ENCODE measurements around the gene PLCD3. TPM values are rescaled to one million over a fixed set of nuclear protein-coding genes. Genes with fewer than 3 reads are reported as not detected.

The PLCD3 gene
- total and polyA plus RNA-seq, 2 of the 13 experiments (the other 11 are each of a cell fraction or from before 2014, with no cell fraction given): 11.3 to 39.1 TPM

DNA sequence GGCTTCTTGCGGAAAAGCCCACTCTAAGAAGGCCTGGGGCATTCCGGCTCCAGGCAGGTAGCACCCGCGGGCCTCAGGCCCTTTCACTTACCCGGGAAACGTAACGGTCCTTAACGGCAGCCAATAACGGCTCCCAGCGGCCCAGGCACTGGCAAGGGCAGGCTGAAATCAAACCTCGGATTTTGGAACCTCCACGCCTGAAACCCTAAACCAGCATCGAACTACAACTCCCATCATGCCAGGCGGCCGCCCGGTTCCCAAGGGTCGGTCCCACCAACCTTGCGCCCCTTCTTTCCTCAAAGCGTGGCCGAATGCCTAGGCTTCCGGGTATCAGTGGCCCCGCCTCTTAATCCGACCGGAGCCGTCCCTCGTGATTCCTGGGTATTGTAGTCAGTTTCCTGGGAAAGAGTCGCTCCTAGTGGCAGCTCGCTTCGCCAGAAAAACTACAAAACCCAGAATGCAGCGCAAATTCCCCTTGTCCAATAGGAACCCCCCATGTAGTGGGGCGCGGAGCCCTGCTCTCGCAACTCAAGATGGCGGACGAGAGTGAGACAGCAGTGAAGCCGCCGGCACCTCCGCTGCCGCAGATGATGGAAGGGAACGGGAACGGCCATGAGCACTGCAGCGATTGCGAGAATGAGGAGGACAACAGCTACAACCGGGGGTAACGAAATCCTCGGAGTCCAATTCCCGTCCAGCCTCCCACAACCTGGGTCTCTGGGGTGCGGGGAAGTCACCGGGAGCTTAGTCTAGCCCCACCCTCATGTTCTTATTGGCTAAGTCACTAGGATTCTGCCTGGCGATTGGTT lies 71.3 kb downstream of the PLCD3 start, which contains the start of gene NMT1 (continued):
- TF ChIP-seq, protein P1, sequence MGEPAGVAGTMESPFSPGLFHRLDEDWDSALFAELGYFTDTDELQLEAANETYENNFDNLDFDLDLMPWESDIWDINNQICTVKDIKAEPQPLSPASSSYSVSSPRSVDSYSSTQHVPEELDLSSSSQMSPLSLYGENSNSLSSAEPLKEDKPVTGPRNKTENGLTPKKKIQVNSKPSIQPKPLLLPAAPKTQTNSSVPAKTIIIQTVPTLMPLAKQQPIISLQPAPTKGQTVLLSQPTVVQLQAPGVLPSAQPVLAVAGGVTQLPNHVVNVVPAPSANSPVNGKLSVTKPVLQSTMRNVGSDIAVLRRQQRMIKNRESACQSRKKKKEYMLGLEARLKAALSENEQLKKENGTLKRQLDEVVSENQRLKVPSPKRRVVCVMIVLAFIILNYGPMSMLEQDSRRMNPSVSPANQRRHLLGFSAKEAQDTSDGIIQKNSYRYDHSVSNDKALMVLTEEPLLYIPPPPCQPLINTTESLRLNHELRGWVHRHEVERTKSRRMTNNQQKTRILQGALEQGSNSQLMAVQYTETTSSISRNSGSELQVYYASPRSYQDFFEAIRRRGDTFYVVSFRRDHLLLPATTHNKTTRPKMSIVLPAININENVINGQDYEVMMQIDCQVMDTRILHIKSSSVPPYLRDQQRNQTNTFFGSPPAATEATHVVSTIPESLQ (CRISPR knock-in tag; conservative IDR thresholded peaks at IDR 0.05): peak; percentile 90
- TF ChIP-seq RAD21 (CRISPR knock-in tag; IDR thresholded peaks at IDR 0.05): no peak; the same call in none of the 2 replicates
- no peak for TF ChIP-seq SMARCE1 (IDR thresholded peaks at IDR 0.05; ENCODE audit: borderline replicate concordance)
- peak; percentile 65 for TF ChIP-seq ONECUT2 (CRISPR knock-in tag; IDR thresholded peaks at IDR 0.05)
- TF ChIP-seq MIXL1 (CRISPR knock-in tag; IDR thresholded peaks at IDR 0.05): peak; percentile 13
- TF ChIP-seq, protein P2, sequence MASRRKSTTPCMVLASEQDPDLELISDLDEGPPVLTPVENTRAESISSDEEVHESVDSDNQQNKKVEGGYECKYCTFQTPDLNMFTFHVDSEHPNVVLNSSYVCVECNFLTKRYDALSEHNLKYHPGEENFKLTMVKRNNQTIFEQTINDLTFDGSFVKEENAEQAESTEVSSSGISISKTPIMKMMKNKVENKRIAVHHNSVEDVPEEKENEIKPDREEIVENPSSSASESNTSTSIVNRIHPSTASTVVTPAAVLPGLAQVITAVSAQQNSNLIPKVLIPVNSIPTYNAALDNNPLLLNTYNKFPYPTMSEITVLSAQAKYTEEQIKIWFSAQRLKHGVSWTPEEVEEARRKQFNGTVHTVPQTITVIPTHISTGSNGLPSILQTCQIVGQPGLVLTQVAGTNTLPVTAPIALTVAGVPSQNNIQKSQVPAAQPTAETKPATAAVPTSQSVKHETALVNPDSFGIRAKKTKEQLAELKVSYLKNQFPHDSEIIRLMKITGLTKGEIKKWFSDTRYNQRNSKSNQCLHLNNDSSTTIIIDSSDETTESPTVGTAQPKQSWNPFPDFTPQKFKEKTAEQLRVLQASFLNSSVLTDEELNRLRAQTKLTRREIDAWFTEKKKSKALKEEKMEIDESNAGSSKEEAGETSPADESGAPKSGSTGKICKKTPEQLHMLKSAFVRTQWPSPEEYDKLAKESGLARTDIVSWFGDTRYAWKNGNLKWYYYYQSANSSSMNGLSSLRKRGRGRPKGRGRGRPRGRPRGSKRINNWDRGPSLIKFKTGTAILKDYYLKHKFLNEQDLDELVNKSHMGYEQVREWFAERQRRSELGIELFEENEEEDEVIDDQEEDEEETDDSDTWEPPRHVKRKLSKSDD (CRISPR knock-in tag; IDR thresholded peaks at IDR 0.05; ENCODE audit: low read depth): peak; percentile 78; the same call in 1 of the 2 replicates
- TF ChIP-seq, protein P3, sequence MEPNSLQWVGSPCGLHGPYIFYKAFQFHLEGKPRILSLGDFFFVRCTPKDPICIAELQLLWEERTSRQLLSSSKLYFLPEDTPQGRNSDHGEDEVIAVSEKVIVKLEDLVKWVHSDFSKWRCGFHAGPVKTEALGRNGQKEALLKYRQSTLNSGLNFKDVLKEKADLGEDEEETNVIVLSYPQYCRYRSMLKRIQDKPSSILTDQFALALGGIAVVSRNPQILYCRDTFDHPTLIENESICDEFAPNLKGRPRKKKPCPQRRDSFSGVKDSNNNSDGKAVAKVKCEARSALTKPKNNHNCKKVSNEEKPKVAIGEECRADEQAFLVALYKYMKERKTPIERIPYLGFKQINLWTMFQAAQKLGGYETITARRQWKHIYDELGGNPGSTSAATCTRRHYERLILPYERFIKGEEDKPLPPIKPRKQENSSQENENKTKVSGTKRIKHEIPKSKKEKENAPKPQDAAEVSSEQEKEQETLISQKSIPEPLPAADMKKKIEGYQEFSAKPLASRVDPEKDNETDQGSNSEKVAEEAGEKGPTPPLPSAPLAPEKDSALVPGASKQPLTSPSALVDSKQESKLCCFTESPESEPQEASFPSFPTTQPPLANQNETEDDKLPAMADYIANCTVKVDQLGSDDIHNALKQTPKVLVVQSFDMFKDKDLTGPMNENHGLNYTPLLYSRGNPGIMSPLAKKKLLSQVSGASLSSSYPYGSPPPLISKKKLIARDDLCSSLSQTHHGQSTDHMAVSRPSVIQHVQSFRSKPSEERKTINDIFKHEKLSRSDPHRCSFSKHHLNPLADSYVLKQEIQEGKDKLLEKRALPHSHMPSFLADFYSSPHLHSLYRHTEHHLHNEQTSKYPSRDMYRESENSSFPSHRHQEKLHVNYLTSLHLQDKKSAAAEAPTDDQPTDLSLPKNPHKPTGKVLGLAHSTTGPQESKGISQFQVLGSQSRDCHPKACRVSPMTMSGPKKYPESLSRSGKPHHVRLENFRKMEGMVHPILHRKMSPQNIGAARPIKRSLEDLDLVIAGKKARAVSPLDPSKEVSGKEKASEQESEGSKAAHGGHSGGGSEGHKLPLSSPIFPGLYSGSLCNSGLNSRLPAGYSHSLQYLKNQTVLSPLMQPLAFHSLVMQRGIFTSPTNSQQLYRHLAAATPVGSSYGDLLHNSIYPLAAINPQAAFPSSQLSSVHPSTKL (CRISPR knock-in tag; IDR thresholded peaks at IDR 0.05): peak; percentile 28
- TF ChIP-seq, protein P4, sequence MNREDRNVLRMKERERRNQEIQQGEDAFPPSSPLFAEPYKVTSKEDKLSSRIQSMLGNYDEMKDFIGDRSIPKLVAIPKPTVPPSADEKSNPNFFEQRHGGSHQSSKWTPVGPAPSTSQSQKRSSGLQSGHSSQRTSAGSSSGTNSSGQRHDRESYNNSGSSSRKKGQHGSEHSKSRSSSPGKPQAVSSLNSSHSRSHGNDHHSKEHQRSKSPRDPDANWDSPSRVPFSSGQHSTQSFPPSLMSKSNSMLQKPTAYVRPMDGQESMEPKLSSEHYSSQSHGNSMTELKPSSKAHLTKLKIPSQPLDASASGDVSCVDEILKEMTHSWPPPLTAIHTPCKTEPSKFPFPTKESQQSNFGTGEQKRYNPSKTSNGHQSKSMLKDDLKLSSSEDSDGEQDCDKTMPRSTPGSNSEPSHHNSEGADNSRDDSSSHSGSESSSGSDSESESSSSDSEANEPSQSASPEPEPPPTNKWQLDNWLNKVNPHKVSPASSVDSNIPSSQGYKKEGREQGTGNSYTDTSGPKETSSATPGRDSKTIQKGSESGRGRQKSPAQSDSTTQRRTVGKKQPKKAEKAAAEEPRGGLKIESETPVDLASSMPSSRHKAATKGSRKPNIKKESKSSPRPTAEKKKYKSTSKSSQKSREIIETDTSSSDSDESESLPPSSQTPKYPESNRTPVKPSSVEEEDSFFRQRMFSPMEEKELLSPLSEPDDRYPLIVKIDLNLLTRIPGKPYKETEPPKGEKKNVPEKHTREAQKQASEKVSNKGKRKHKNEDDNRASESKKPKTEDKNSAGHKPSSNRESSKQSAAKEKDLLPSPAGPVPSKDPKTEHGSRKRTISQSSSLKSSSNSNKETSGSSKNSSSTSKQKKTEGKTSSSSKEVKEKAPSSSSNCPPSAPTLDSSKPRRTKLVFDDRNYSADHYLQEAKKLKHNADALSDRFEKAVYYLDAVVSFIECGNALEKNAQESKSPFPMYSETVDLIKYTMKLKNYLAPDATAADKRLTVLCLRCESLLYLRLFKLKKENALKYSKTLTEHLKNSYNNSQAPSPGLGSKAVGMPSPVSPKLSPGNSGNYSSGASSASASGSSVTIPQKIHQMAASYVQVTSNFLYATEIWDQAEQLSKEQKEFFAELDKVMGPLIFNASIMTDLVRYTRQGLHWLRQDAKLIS (CRISPR knock-in tag; IDR thresholded peaks at IDR 0.05): peak; percentile 73
- TF ChIP-seq ZFAT (CRISPR knock-in tag; conservative IDR thresholded peaks at IDR 0.05): no peak
- TF ChIP-seq KAT7 (CRISPR knock-in tag; IDR thresholded peaks at IDR 0.05; ENCODE audit: borderline replicate concordance): peak; percentile 85
- 0 out of 2 replicates have a peak, but pooled peaks have one; percentile 29 for TF ChIP-seq FOXM1 (CRISPR knock-in tag; IDR thresholded peaks at IDR 0.05)
- TF ChIP-seq, protein P5, sequence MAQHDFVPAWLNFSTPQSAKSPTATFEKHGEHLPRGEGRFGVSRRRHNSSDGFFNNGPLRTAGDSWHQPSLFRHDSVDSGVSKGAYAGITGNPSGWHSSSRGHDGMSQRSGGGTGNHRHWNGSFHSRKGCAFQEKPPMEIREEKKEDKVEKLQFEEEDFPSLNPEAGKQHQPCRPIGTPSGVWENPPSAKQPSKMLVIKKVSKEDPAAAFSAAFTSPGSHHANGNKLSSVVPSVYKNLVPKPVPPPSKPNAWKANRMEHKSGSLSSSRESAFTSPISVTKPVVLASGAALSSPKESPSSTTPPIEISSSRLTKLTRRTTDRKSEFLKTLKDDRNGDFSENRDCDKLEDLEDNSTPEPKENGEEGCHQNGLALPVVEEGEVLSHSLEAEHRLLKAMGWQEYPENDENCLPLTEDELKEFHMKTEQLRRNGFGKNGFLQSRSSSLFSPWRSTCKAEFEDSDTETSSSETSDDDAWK (CRISPR knock-in tag; IDR thresholded peaks at IDR 0.05): no peak
- peak; percentile 79; the same call in 1 of the 2 replicates for TF ChIP-seq ZNF749 (CRISPR knock-in tag; IDR thresholded peaks at IDR 0.05; ENCODE audit: borderline replicate concordance)
- peak; percentile 79; the same call in 1 of the 2 replicates for TF ChIP-seq KLF9 (CRISPR knock-in tag; IDR thresholded peaks at IDR 0.05; ENCODE audit: low read depth)
- no peak for TF ChIP-seq FOXP1 (IDR thresholded peaks at IDR 0.05)
- TF ChIP-seq FOXP1 (CRISPR knock-in tag; IDR thresholded peaks at IDR 0.05): no peak
